Jurkat, Clone E6-1 (cell line): ENCODE measurements around the gene SLC8A1.

Experiments
- DNase-seq: peaks from one replicate; pipeline ENCODE4 v3.0.0-alpha.2; 2011; ENCODE audit warnings: low read depth, low spot score
- H3K4me3 ChIP-seq: 2 replicates; pipeline ENCODE4 v1.5.1; 2011; ENCODE audit warnings: mild to moderate bottlenecking, low read length, control low read depth, moderate library complexity

The SLC8A1 gene

GRCh38 chr2:40400336-40400953 is 51.4 kb downstream of the SLC8A1 start:
- H3K4me3 ChIP-seq, result no peak overlapping the region
- DNase-seq, result no peak

DNA sequence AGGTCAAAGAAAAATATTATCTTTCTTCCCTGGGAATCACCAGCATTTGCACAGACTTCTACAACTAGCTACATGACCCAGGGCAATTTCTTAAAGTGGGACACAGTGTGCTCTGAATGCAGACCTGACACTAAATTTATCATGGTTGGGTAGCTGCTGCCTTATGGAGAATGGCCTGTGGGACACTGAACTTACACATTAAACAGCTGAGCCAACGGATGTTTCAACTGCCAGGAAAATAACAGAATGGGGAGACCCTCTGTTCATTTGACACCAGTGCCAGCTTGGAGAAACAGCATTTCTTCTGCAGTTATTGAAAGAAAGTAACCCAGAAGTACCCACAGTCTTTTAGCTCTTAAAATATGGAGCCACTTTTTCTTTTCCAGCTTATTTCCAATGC is 54.1 kb downstream of the SLC8A1 start:
- no peak for DNase-seq
- no peak overlapping the region for H3K4me3 ChIP-seq

- no peak for DNase-seq
- H3K4me3 ChIP-seq, result no peak overlapping the region
Observed at GRCh38 chr2:40396124-40396523, 55.8 kb downstream of the SLC8A1 start.

DNA sequence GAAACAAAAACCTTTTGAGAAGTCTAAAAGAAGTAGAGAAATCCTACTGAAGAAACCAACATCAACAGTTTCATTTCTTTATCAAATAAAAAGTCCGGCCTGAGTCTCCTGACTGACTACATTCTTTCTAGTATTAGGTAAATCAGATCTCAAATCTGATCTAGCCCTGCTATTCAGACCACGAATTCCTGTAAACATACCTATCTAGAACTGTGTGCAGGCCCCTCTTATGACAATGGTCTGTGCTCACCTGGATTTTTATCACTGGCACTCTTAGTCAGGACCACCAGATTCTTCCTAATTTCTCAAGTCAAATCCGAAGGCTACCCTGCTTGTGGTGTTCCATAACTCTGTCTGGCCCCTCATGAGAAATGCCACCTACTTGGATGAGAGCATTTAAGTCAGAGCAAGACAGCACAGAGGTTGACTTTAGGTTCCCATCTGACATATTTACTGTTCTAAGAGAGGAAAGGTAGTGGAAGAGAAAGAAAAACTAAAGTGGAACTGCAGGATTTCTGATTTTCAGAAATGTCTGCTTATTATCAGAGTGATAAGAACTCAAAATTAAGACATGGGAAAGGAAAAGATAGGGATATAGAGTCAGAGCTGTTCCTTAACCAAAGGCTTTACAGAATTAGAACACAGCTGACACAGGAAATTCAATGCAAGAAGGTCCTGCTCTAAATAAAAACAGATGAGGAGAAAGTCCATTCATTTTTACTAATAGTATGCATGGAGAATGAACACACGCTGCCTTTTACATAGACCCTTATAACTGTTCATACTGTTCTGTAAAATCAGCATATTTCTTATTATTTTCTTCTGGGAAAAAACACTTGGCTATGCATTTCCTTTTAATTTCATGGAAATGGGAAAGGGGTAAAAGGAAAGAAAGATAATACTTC is 56.5 kb downstream of the SLC8A1 start:
- no peak for DNase-seq
- H3K4me3 ChIP-seq, result no peak overlapping the region

DNA sequence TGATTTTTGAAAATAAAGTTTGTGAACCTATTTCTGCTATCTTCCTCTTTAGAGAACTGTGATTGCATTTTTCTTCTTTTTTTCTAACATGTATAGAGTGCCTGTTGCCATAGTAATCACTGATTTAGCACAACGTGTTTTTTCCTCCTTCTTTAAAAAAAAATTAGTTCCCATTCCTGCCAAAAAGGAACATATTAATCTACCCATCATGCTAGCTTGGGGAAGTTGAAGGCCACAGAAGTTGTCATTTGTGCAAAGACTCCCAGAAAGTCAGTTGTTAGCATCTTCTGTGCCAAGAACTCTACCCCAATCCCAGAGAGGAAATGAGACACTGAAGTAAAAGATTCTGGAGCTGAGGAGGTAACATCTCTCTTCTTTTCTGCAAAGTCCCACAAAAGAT is 57.3 kb downstream of the SLC8A1 start:
- H3K4me3 ChIP-seq, result no peak overlapping the region
- DNase-seq, result no peak

GRCh38 chr2:40394031-40394430 is 57.9 kb downstream of the SLC8A1 start:
- DNase-seq, result no peak
- no peak overlapping the region for H3K4me3 ChIP-seq

DNA sequence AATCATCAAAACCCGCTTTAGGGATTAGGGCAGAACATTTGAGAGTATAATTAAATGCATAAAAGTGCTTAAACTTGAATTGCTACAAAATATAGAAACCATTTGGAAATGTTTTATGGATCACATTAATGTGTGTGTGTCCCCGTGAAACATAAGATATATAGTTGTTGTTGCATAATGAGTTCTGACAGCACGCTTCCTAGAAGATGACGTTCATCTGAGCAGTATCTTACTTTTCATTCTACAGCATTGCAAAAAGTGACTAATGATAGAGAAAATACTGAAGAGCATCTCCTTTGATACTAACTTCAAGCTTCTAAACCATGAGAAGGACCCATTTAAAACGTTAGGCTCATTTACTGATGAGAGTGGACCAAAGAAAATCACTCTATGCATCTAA is 63.7 kb downstream of the SLC8A1 start:
- no peak for DNase-seq
- H3K4me3 ChIP-seq, result no peak overlapping the region

DNA sequence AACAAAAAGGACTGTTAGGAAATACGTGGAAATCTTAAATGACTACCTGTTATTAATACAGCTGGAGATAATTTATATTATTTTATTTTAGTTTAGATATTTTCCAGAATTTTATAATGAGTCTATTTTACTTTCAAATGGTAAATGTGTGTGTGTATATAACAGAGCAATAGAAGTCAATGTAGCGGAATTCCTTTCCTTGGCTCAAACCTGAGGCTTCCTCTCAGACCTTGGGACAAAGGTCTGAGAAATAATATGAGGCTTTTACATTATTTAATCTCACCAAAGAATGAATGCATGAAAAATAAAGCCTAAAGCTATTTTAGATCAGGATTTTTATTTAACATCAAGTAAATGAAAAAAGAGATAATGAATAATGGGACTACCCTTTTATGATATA is 65.7 kb downstream of the SLC8A1 start:
- no peak overlapping the region for H3K4me3 ChIP-seq
- DNase-seq, result no peak

DNA sequence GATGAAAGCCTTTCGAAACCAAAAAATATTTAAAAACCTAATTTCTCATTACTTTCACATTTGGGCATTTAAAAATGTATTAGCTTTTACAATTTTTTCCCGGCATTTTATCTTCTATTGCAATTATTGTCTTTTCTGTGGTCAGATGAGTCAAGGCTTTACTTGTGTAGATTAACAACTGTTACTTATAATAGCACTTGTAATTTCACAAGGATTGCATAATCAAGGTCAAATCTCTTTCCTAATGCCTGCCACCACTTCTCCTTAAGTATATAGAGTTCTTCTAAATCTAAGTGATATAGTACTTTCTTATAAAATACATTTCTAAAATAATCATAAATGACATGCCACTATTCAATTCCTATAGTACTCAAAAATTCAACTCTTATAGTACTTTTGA is 67.2 kb downstream of the SLC8A1 start:
- no peak for DNase-seq
- H3K4me3 ChIP-seq, result no peak overlapping the region

DNA sequence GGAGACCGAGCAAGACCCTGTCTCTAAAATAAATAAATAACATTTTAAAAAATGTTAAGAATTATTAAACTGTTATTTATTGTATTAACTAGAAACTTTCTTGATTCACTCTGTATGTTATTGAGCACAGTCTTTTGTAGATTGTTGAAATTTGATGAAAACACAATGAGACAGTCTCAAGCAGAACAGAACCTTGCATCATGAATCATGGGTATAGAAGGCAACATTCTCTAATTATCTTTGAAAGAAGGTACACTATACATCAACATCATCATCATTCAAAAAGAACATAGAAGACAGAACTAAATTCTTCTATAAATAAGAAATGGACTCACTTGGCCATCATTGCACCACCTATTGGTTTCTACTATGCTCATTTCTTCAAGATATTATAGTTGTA is 67.7 kb downstream of the SLC8A1 start:
- H3K4me3 ChIP-seq, result no peak overlapping the region
- no peak for DNase-seq

GRCh38 chr2:40380721-40381120 is 71.2 kb downstream of the SLC8A1 start:
- no peak for DNase-seq
- H3K4me3 ChIP-seq, result no peak overlapping the region

DNA sequence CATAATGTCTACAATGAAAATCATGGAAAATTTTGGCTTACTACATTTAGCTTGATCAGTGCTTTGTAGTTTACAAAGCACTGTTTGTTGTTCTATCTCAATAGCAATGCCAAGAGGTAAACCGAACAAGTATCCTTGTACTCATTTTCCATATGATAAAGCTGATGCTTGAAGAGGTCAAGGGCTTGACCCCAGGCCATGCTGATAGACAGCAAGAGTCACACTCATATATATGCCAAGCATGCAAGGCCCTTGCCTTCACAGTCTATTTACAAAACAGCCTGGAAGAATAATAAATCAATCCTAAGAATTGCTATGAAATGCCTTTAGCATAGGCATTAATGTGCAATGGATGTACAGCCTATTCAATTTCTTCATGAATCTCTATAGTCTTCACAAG is 71.8 kb downstream of the SLC8A1 start:
- no peak for DNase-seq
- H3K4me3 ChIP-seq, result no peak overlapping the region

- no peak for DNase-seq
- H3K4me3 ChIP-seq, result no peak overlapping the region
Observed at GRCh38 chr2:40374543-40375240, 77.2 kb downstream of the SLC8A1 start.

DNA sequence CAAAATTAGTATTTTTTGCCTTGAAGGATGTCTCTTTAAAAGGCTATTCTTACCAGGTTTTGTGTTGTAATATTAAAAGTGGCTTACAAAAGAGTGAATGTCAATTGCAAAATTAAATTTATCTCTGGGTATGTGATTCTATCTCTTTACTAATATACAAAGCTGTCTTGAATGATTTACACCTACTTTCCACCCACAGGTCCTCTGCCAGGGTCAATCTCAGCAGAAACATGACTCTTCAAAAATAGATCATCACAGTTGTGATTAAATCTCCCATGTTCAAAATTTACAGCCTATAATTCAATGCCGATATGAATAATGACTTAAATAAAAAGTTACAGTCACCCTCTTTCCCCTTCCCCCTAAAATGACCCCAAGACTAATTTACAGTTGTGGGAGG is 78.8 kb downstream of the SLC8A1 start:
- no peak for DNase-seq

DNA sequence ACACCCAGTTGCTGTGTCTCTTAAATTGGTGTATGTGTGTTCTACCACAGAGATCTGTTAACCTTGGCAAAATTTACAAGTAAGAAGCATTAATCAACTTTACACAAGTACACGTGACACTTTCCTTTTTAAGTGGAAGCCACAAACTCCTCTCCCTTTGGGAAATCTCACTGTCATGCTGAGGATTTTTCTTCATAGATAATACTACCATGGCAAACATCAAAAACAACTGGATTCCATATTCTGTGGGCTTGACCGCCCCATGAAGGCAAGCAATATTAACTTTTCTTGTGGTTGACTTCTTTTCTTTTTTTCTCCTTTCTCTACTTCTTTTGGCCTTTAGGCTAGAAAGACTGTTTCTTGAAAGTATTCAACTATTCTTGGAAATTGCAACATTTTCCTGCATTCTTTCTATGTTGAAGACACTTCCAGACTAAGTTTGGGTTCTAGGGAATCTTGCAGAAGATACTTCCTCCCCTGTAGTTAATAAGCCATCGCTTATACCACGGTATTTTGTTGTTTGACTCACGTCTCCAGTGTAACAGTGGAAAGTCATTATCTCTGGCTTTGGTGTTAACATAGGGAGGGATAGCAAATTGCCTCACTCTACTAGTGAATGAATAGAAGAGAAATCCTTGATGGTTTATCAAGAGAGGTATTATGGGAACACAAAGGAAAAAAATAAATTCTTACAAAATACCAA is 79.5 kb downstream of the SLC8A1 start:
- no peak overlapping the region for H3K4me3 ChIP-seq
- DNase-seq, result no peak

More for the DNA sequence above, 78.8 kb downstream of the SLC8A1 start:
- H3K4me3 ChIP-seq, result no peak overlapping the region

- no peak overlapping the region for H3K4me3 ChIP-seq
- no peak for DNase-seq
Observed at GRCh38 chr2:40371525-40372282, 80.2 kb downstream of the SLC8A1 start.

DNA sequence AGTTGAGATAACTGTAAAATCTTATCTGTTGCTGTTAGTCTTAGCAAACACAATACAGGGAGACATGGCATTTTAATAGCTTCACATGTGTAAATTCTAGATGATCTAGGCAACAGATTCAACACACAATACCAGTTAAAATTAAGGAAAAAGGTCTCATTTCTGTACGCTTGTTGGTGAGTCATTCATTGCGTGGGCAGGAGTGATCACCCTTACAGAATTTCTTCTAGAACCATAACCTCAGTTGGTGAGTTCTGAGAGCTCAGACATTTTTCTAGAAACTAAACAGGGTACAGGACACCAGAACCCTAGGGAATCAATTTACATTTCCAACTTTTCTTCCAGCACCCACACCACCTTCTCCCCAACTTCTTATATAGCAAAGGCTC is 81.9 kb downstream of the SLC8A1 start:
- H3K4me3 ChIP-seq, result no peak overlapping the region
- DNase-seq, result no peak

GRCh38 chr2:40369267-40370006 is 82.5 kb downstream of the SLC8A1 start:
- no peak for DNase-seq
- no peak overlapping the region for H3K4me3 ChIP-seq
